Epidermal melanocyte (primary cell): Measurements from ENCODE around the gene UGCG.
A peak's percentile ranks its signal among the peaks of the same experiment; 100 is the strongest.
"Not testable (repeated sequence)": the region's sequence is repeated elsewhere in the genome, so short reads cannot be mapped to it uniquely, and the experiment has no call there.

Source experiments
- DNase-seq: peaks from one replicate; pipeline ENCODE4 v3.0.0; 2011; ENCODE audit warnings: low spot score; ENCODE audit not compliant: insufficient read length

The UGCG gene

GRCh38 chr9:111895996-111896941 lies at the start of gene UGCG:
UGCG (plus strand) TSS chr9:111896814; CDS start chr9:111897216, 402 bp downstream.
- peak; percentile 80 for DNase-seq

- no peak for DNase-seq
Measured at GRCh38 chr9:111851553-111851952, 45.1 kb upstream of the UGCG start.

- DNase-seq = no peak
Measured at GRCh38 chr9:111852291-111852690, 44.3 kb upstream of the UGCG start.

- no peak for DNase-seq
Measured at GRCh38 chr9:111853450-111853827, 43.2 kb upstream of the UGCG start.

GRCh38 chr9:111854799-111855198 lies 41.8 kb upstream of the UGCG start:
- no peak for DNase-seq

- no peak for DNase-seq
Measured at GRCh38 chr9:111857555-111858211, 38.9 kb upstream of the UGCG start.

GRCh38 chr9:111860443-111860842 lies 36.2 kb upstream of the UGCG start:
- DNase-seq = no peak

GRCh38 chr9:111863636-111864035 lies 33.0 kb upstream of the UGCG start:
- DNase-seq = no peak

- no peak for DNase-seq
Measured at GRCh38 chr9:111866976-111867375, 29.6 kb upstream of the UGCG start.

- DNase-seq = no peak
Measured at GRCh38 chr9:111868475-111868874, 28.1 kb upstream of the UGCG start.

GRCh38 chr9:111870774-111871498 lies 25.7 kb upstream of the UGCG start:
- no peak for DNase-seq

- DNase-seq = no peak
Measured at GRCh38 chr9:111871499-111871855, 25.1 kb upstream of the UGCG start.

- no peak for DNase-seq
Measured at GRCh38 chr9:111872886-111873285, 23.7 kb upstream of the UGCG start.

GRCh38 chr9:111873901-111874300 lies 22.7 kb upstream of the UGCG start:
- no peak for DNase-seq

GRCh38 chr9:111874500-111874899 lies 22.1 kb upstream of the UGCG start:
- DNase-seq = no peak

- not testable (repeated sequence) for DNase-seq
Measured at GRCh38 chr9:111875291-111875690, 21.3 kb upstream of the UGCG start.

GRCh38 chr9:111875691-111876090 lies 20.9 kb upstream of the UGCG start:
- DNase-seq = not testable (repeated sequence)

GRCh38 chr9:111876179-111876578 lies 20.4 kb upstream of the UGCG start:
- no peak for DNase-seq

GRCh38 chr9:111877420-111877819 lies 19.2 kb upstream of the UGCG start:
- DNase-seq = no peak

GRCh38 chr9:111878946-111879345 lies 17.7 kb upstream of the UGCG start:
- DNase-seq = no peak

GRCh38 chr9:111886983-111887718 lies 9.5 kb upstream of the UGCG start:
- DNase-seq = no peak
